ENCODE data around the gene ZGPAT. TPM values are rescaled to one million over a fixed set of nuclear protein-coding genes. Genes with fewer than 3 reads are reported as not detected.

Gene ZGPAT
- total RNA-seq, 1 experiment from 2014 or later = 69.3 TPM

DNA sequence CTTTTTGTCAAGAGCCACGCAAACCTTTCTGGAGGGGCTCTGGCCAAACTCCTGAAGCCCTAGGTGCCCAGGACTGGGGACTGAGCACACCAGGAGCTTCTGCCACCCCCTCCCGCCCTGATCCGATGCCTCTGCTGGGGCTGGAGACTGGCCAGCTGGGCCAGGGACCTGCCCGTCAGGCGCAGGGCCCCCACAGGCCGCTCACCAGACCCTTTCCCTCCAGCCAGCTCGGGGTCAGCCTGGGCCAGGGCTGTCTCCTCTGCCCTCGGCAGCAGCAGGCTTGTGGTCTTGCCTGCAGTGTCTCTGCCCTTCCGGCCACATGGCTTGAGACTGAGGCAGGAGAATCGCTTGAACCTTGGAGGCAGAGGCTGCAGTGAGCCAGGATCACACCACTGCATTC is 35.2 kb upstream of the ZGPAT start:
- CTCF ChIA-PET = no interaction called here
- H3K36me3 ChIP-seq (ENCODE audit: control insufficient read depth, insufficient read depth, low read length) = no peaks in the 10 kb centered on the region
- peaks cover 17% of the 10 kb centered on the region for H3K36me3 Mint-ChIP-seq (ENCODE audit: insufficient read depth, unreplicated experiment)

DNA sequence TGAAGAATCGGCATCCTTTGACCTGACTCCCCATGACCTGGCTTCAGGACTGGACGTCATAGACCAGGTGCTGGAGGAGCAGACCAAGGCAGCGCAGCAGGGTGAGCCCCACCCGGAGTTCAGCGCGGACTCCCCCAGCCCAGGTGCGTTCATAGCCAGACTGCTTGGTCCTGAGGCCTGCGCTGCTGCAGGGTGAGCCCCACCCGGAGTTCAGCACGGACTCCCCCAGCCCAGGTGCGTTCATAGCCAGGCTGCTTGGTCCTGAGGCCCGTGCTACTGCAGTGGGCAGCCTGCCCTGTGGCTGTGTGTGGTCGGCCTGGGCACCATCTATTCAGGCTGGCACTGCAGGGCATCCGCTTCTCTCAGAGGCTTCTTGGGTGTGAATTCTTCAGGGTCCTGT is 33.9 kb upstream of the ZGPAT start:
- no peak overlapping the region for H3K4me3 Mint-ChIP-seq (ENCODE audit: unreplicated experiment)
- Histone ChIP-seq H3K36me3 (ENCODE audit: control insufficient read depth, insufficient read depth, low read length) (no peaks in the 10 kb centered on the region), H3K27me3 (replicated peaks; ENCODE audit: control insufficient read depth, insufficient read depth, low read length) (no peaks in the 10 kb centered on the region), H3K4me3 (ENCODE audit: low read depth, low read length) (no peak overlapping the region), H3K4me1 (no peaks in the 10 kb centered on the region), H3K9me3 (no peaks in the 10 kb centered on the region)
- H3K4me1 Mint-ChIP-seq (ENCODE audit: low read depth, unreplicated experiment) = no peaks in the 10 kb centered on the region
- no peak overlapping the region for H3K27ac Mint-ChIP-seq (ENCODE audit: unreplicated experiment)
- TF ChIP-seq, protein P1, sequence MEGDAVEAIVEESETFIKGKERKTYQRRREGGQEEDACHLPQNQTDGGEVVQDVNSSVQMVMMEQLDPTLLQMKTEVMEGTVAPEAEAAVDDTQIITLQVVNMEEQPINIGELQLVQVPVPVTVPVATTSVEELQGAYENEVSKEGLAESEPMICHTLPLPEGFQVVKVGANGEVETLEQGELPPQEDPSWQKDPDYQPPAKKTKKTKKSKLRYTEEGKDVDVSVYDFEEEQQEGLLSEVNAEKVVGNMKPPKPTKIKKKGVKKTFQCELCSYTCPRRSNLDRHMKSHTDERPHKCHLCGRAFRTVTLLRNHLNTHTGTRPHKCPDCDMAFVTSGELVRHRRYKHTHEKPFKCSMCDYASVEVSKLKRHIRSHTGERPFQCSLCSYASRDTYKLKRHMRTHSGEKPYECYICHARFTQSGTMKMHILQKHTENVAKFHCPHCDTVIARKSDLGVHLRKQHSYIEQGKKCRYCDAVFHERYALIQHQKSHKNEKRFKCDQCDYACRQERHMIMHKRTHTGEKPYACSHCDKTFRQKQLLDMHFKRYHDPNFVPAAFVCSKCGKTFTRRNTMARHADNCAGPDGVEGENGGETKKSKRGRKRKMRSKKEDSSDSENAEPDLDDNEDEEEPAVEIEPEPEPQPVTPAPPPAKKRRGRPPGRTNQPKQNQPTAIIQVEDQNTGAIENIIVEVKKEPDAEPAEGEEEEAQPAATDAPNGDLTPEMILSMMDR (IDR thresholded peaks at IDR 0.05; ENCODE audit: insufficient read depth in 1 of 2, low read depth in 1 of 2, low read length in 1 of 2, severe bottlenecking in 1 of 2, unreplicated experiment in 1 of 2) = no peak
- no peaks in the 10 kb centered on the region for H3K9me3 Mint-ChIP-seq (ENCODE audit: unreplicated experiment)
- ChIA-PET CTCF (interaction anchor here (0.6 kb wide), 1 partner anchor 243 kb away, joined by 3 read pairs; no protein-coding TSS in a partner anchor), POLR2A (no interaction called here)
- H3K27me3 Mint-ChIP-seq (ENCODE audit: insufficient read depth, unreplicated experiment) = no peaks in the 10 kb centered on the region
- DNase-seq = no peak
- intact Hi-C loops (cut with micrococcal nuclease; ENCODE audit: unreplicated experiment) = no loop called here
- no TSS peak for BruUV-seq (replicated peaks)
- peaks cover 19% of the 10 kb centered on the region for H3K36me3 Mint-ChIP-seq (ENCODE audit: insufficient read depth, unreplicated experiment)

More for the DNA sequence above, 35.2 kb upstream of the ZGPAT start:
- Mint-ChIP-seq H3K27me3 (ENCODE audit: insufficient read depth, unreplicated experiment) (no peaks in the 10 kb centered on the region), H3K4me1 (ENCODE audit: low read depth, unreplicated experiment) (peaks cover 6% of the 10 kb centered on the region), H3K27ac (ENCODE audit: unreplicated experiment) (no peak overlapping the region), H3K4me3 (ENCODE audit: unreplicated experiment) (no peak overlapping the region), H3K9me3 (ENCODE audit: unreplicated experiment) (no peaks in the 10 kb centered on the region)
- Histone ChIP-seq H3K4me3 (ENCODE audit: low read depth, low read length) (no peak overlapping the region), H3K27me3 (replicated peaks; ENCODE audit: control insufficient read depth, insufficient read depth, low read length) (no peaks in the 10 kb centered on the region), H3K9me3 (no peaks in the 10 kb centered on the region), H3K4me1 (no peaks in the 10 kb centered on the region)
- intact Hi-C loops (cut with micrococcal nuclease; ENCODE audit: unreplicated experiment) = no loop called here
- BruUV-seq (replicated peaks) = no TSS peak
- DNase-seq = no peak
- TF ChIP-seq, protein P1 (IDR thresholded peaks at IDR 0.05; ENCODE audit: insufficient read depth in 1 of 2, low read depth in 1 of 2, low read length in 1 of 2, severe bottlenecking in 1 of 2, unreplicated experiment in 1 of 2) = no peak
- POLR2A ChIA-PET = no interaction called here

DNA sequence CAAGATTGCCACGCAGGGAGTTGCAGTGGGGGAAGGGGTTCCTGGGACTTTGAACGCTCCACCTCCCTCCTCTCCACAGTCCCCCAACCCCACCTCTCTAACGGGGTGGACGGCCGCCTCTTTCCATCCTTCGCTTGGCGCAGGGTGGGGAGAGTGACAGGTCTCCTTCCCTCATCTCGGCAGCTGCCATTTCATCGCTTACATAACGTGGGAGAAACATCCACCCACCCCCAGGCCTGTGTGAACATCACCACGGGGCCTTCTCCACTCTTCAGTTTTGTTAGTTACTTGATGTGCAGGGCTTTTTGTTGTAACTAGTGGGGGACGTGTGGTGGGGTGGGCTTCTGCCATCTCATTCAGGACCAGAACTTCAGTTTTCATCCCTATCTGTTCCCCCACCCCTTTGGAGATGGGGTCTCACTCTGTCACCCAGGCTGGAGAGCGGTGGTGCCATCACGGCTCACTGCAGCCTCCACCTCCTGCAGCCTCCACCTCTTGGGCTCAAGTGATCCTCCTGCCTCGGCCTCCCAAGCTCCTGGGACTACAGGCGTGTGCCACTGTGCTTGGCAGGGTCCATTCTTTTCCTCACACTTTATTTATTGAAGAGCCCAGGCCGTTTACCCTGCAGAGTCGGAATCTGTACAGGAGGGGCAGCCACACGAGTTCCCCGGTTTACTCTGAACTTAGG is 32.0 kb upstream of the ZGPAT start:
- ChIA-PET CTCF (no interaction called here), POLR2A (no interaction called here)
- Histone ChIP-seq H3K4me1 (no peaks in the 10 kb centered on the region), H3K36me3 (ENCODE audit: control insufficient read depth, insufficient read depth, low read length) (no peaks in the 10 kb centered on the region), H3K27me3 (replicated peaks; ENCODE audit: control insufficient read depth, insufficient read depth, low read length) (no peaks in the 10 kb centered on the region), H3K9me3 (no peaks in the 10 kb centered on the region), H3K4me3 (ENCODE audit: low read depth, low read length) (no peak overlapping the region)
- intact Hi-C loops (cut with micrococcal nuclease; ENCODE audit: unreplicated experiment) = no loop called here
- no peak overlapping the region for H3K27ac Mint-ChIP-seq (ENCODE audit: unreplicated experiment)
- no peaks in the 10 kb centered on the region for H3K4me1 Mint-ChIP-seq (ENCODE audit: low read depth, unreplicated experiment)
- DNase-seq = no peak
- H3K9me3 Mint-ChIP-seq (ENCODE audit: unreplicated experiment) = no peaks in the 10 kb centered on the region
- no peak overlapping the region for H3K4me3 Mint-ChIP-seq (ENCODE audit: unreplicated experiment)
- no TSS peak for BruUV-seq (replicated peaks)
- peaks cover 16% of the 10 kb centered on the region for H3K36me3 Mint-ChIP-seq (ENCODE audit: insufficient read depth, unreplicated experiment)
- H3K27me3 Mint-ChIP-seq (ENCODE audit: insufficient read depth, unreplicated experiment) = no peaks in the 10 kb centered on the region
- TF ChIP-seq, protein P1 (IDR thresholded peaks at IDR 0.05; ENCODE audit: insufficient read depth in 1 of 2, low read depth in 1 of 2, low read length in 1 of 2, severe bottlenecking in 1 of 2, unreplicated experiment in 1 of 2) = no peak

All from Caco-2 (cell line).